GM23338 (cell line): ENCODE data around the gene PRDX3. TPM values are rescaled to one million over a fixed set of nuclear protein-coding genes. Genes with fewer than 3 reads are reported as not detected.

ENCODE experiments used
- ATAC-seq: fragments of 200-7000 bp; cut with Tn5 transposase; 3 replicates; pipeline ENCODE4 v1.9.1; 2020
- DNase-seq: peaks from one replicate; pipeline ENCODE4 v3.0.0-alpha.2; 2015; ENCODE audit warnings: low spot score
- H2AFZ ChIP-seq: fragments of 200-600 bp; sonication (generic); 2 replicates; pipeline ENCODE4 v1.8.0; 2016; ENCODE audit warnings: antibody characterized with exemption, mild to moderate bottlenecking, moderate library complexity
- H3F3A ChIP-seq: fragments of 200-600 bp; sonication (generic); replicated peaks from 2 replicates; pipeline ENCODE4 v1.8.0; 2017; ENCODE audit warnings: antibody characterized with exemption, mixed run types, low read depth
- H3K27ac ChIP-seq: fragments of 200-600 bp; sonication (generic); 2 replicates; pipeline ENCODE4 v1.6.1; 2016; ENCODE audit warnings: low read depth
- H3K27me3 ChIP-seq: fragments of 200-600 bp; sonication (generic); 2 replicates; pipeline ENCODE4 v1.8.0; 2016; ENCODE audit warnings: mild to moderate bottlenecking, mixed run types, moderate library complexity; ENCODE audit not compliant: insufficient read depth
- H3K36me3 ChIP-seq: fragments of 200-600 bp; sonication (generic); 2 replicates; pipeline ENCODE4 v1.8.0; 2016; ENCODE audit warnings: mild to moderate bottlenecking; ENCODE audit not compliant: insufficient read depth
- H3K4me1 ChIP-seq: fragments of 200-600 bp; sonication (generic); 2 replicates; pipeline ENCODE4 v1.8.0; 2016; ENCODE audit warnings: mild to moderate bottlenecking, moderate library complexity; ENCODE audit not compliant: insufficient read depth
- H3K4me2 ChIP-seq: fragments of 200-600 bp; sonication (generic); 2 replicates; pipeline ENCODE4 v1.7.1; 2017; ENCODE audit warnings: mixed run types
- H3K4me3 ChIP-seq: fragments of 200-600 bp; sonication (generic); 2 replicates; pipeline ENCODE4 v1.6.1; 2016; ENCODE audit warnings: mixed run types
- H3K79me2 ChIP-seq: fragments of 200-600 bp; sonication (generic); replicated peaks from 2 replicates; pipeline ENCODE4 v1.8.0; 2017; ENCODE audit warnings: mild to moderate bottlenecking; ENCODE audit not compliant: insufficient read depth
- H3K9me2 ChIP-seq: fragments of 200-600 bp; sonication (generic); 2 replicates; pipeline ENCODE4 v1.8.0; 2017; ENCODE audit not compliant: insufficient read depth
- H4K20me1 ChIP-seq: fragments of 200-600 bp; sonication (generic); replicated peaks from 2 replicates; pipeline ENCODE4 v1.8.0; 2017; ENCODE audit warnings: mild to moderate bottlenecking; ENCODE audit not compliant: insufficient read depth
- H3K27ac Mint-ChIP-seq: 2 replicates; pipeline ENCODE4 v1.8.0; 2020; ENCODE audit warnings: inconsistent platforms, mild to moderate bottlenecking, moderate library complexity, mixed read lengths
- H3K27me3 Mint-ChIP-seq: 3 replicates; pipeline ENCODE4 v1.8.0; 2022; ENCODE audit warnings: low read depth, mild to moderate bottlenecking, moderate library complexity, mixed read lengths, inconsistent platforms; ENCODE audit not compliant: insufficient read depth, poor library complexity
- H3K36me3 Mint-ChIP-seq: 3 replicates; pipeline ENCODE4 v1.8.0; 2021; ENCODE audit warnings: low read depth, mild to moderate bottlenecking, inconsistent platforms, moderate library complexity, mixed read lengths
- H3K4me1 Mint-ChIP-seq: 3 replicates; pipeline ENCODE4 v1.8.0; 2020; ENCODE audit warnings: mild to moderate bottlenecking, inconsistent platforms, mixed read lengths
- H3K4me3 Mint-ChIP-seq: 3 replicates; pipeline ENCODE4 v1.8.0; 2021; ENCODE audit warnings: moderate library complexity, mild to moderate bottlenecking, inconsistent platforms, mixed read lengths
- H3K9me3 Mint-ChIP-seq: 3 replicates; pipeline ENCODE4 v1.8.0; 2020; ENCODE audit warnings: moderate library complexity, mild to moderate bottlenecking, inconsistent platforms, mixed read lengths
- EZH2 ChIP-seq: fragments of 200-600 bp; sonication (generic); IDR thresholded peaks from one replicate; pipeline ENCODE4 v1.8.0; 2017; ENCODE audit warnings: antibody characterized with exemption, mild to moderate bottlenecking, low read depth; ENCODE audit not compliant: unreplicated experiment
- JUNB ChIP-seq: IDR thresholded peaks from one replicate; pipeline ENCODE4 v1.6.1; 2016; ENCODE audit warnings: antibody characterized with exemption; ENCODE audit not compliant: unreplicated experiment
- NANOG ChIP-seq: IDR thresholded peaks from 2 replicates; pipeline ENCODE4 v1.6.1; 2016; ENCODE audit warnings: antibody characterized with exemption, borderline replicate concordance
- POLR2AphosphoS5 ChIP-seq: IDR thresholded peaks from 2 replicates; pipeline ENCODE4 v1.6.1; 2016; ENCODE audit warnings: antibody characterized with exemption, low read depth
- STAT1 ChIP-seq: IDR thresholded peaks from one replicate; pipeline ENCODE4 v1.6.1; 2016; ENCODE audit warnings: antibody characterized with exemption; ENCODE audit not compliant: unreplicated experiment
- ZNF114 ChIP-seq: fragments of 250-450 bp; sonication (Bioruptor Pico); IDR thresholded peaks from 2 replicates; pipeline ENCODE4 v1.5.0; 2020; ENCODE audit warnings: mild to moderate bottlenecking, moderate library complexity
- ZNF331 ChIP-seq: fragments of 250-450 bp; sonication (Bioruptor Pico); IDR thresholded peaks from 2 replicates; pipeline ENCODE4 v1.5.0; 2020; ENCODE audit warnings: low read depth, mild to moderate bottlenecking, moderate library complexity
- polyA plus RNA-seq: library from polyadenylated mRNA; unstranded; fragments of >200 nt; fragmentation: Nextera tagmentation; extraction: Ambion mirVana; gene quantifications from 2 replicates; pipeline ENCODE4 v1.2.1, GENCODE V29; 2016
- total RNA-seq: library from RNA; depleted of rRNA; stranded (reverse); fragments of >200 nt; shearing (Covaris generic); gene quantifications from 2 replicates; pipeline ENCODE4 v1.2.3, GENCODE V29; 2014
- TF ChIP-seq, protein P1 (sequence below): IDR thresholded peaks from 2 replicates; pipeline ENCODE4 v1.6.1; 2016; ENCODE audit warnings: antibody characterized with exemption
- TF ChIP-seq, protein P2 (sequence below): fragments of 250-450 bp; sonication (Bioruptor Pico); IDR thresholded peaks from 2 replicates; pipeline ENCODE4 v1.5.0; 2020; ENCODE audit warnings: mild to moderate bottlenecking, moderate library complexity
- TF ChIP-seq, protein P3 (sequence below), 2 experiments: fragments of 200-600 bp in 1 of 2; sonication (generic) in 1 of 2; conservative IDR thresholded peaks; 2 replicates each; pipeline versions ENCODE4 v1.5.1 to v1.6.1; 2016 to 2017; ENCODE audit warnings: antibody characterized with exemption in 2 of 2, low read depth in 2 of 2, mild to moderate bottlenecking in 2 of 2, moderate library complexity in 1 of 2

The PRDX3 gene
- total and polyA plus RNA-seq, 2 experiments from 2014 or later = 275 to 285 TPM

DNA sequence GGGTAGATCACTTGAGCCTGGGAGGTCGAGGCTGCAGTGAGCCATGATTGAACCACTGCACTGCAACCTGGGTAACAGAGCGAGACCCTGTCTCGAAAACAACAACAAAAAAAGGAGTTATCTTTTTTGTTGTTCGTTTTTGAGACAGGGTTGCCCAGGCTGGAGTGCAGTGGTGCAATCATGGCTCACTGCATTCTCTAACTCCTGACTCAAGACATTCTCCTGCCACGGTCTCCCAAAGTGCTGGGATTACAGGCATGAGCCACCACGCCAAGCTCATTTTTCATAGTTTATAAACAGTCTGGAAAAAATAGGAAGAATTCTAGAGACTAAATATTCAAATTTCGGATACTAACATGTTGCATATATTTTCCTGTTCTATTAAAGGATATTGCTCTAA is 42.5 kb downstream of the PRDX3 start:
- no peak overlapping the region for H3K27ac ChIP-seq
- Mint-ChIP-seq H3K4me3 (no peak overlapping the region), H3K36me3 (peaks cover 45% of the 10 kb centered on the region), H3K9me3 (peaks cover 3% of the 10 kb centered on the region; the same call in 1 of the 3 replicates), H3K27ac (no peak overlapping the region), H3K4me1 (no peaks in the 10 kb centered on the region), H3K27me3 (peaks cover 1% of the 10 kb centered on the region)
- H3K4me2 ChIP-seq = no peak overlapping the region
- H2AFZ ChIP-seq = no peak overlapping the region
- H3K4me3 ChIP-seq = no peak overlapping the region
- no peaks in the 10 kb centered on the region for H3K79me2 ChIP-seq
- peaks cover 10% of the 10 kb centered on the region; the same call in 1 of the 2 replicates for H3K36me3 ChIP-seq
- TF ChIP-seq JUNB (no peak), STAT1 (no peak), POLR2AphosphoS5 (no peak)
- TF ChIP-seq, protein P1, sequence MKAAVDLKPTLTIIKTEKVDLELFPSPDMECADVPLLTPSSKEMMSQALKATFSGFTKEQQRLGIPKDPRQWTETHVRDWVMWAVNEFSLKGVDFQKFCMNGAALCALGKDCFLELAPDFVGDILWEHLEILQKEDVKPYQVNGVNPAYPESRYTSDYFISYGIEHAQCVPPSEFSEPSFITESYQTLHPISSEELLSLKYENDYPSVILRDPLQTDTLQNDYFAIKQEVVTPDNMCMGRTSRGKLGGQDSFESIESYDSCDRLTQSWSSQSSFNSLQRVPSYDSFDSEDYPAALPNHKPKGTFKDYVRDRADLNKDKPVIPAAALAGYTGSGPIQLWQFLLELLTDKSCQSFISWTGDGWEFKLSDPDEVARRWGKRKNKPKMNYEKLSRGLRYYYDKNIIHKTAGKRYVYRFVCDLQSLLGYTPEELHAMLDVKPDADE = no peak
- TF ChIP-seq, protein P2, sequence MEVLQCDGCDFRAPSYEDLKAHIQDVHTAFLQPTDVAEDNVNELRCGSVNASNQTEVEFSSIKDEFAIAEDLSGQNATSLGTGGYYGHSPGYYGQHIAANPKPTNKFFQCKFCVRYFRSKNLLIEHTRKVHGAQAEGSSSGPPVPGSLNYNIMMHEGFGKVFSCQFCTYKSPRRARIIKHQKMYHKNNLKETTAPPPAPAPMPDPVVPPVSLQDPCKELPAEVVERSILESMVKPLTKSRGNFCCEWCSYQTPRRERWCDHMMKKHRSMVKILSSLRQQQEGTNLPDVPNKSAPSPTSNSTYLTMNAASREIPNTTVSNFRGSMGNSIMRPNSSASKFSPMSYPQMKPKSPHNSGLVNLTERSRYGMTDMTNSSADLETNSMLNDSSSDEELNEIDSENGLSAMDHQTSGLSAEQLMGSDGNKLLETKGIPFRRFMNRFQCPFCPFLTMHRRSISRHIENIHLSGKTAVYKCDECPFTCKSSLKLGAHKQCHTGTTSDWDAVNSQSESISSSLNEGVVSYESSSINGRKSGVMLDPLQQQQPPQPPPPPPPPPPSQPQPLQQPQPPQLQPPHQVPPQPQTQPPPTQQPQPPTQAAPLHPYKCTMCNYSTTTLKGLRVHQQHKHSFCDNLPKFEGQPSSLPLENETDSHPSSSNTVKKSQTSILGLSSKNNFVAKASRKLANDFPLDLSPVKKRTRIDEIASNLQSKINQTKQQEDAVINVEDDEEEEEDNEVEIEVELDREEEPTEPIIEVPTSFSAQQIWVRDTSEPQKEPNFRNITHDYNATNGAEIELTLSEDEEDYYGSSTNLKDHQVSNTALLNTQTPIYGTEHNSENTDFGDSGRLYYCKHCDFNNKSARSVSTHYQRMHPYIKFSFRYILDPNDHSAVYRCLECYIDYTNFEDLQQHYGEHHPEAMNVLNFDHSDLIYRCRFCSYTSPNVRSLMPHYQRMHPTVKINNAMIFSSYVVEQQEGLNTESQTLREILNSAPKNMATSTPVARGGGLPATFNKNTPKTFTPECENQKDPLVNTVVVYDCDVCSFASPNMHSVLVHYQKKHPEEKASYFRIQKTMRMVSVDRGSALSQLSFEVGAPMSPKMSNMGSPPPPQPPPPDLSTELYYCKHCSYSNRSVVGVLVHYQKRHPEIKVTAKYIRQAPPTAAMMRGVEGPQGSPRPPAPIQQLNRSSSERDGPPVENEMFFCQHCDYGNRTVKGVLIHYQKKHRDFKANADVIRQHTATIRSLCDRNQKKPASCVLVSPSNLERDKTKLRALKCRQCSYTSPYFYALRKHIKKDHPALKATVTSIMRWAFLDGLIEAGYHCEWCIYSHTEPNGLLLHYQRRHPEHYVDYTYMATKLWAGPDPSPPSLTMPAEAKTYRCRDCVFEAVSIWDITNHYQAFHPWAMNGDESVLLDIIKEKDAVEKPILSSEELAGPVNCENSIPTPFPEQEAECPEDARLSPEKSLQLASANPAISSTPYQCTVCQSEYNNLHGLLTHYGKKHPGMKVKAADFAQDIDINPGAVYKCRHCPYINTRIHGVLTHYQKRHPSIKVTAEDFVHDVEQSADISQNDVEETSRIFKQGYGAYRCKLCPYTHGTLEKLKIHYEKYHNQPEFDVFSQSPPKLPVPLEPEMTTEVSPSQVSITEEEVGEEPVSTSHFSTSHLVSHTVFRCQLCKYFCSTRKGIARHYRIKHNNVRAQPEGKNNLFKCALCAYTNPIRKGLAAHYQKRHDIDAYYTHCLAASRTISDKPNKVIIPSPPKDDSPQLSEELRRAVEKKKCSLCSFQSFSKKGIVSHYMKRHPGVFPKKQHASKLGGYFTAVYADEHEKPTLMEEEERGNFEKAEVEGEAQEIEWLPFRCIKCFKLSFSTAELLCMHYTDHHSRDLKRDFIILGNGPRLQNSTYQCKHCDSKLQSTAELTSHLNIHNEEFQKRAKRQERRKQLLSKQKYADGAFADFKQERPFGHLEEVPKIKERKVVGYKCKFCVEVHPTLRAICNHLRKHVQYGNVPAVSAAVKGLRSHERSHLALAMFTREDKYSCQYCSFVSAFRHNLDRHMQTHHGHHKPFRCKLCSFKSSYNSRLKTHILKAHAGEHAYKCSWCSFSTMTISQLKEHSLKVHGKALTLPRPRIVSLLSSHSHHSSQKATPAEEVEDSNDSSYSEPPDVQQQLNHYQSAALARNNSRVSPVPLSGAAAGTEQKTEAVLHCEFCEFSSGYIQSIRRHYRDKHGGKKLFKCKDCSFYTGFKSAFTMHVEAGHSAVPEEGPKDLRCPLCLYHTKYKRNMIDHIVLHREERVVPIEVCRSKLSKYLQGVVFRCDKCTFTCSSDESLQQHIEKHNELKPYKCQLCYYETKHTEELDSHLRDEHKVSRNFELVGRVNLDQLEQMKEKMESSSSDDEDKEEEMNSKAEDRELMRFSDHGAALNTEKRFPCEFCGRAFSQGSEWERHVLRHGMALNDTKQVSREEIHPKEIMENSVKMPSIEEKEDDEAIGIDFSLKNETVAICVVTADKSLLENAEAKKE (CRISPR knock-in tag) = no peak
- no peaks in the 10 kb centered on the region; the same call in 1 of the 2 replicates for H4K20me1 ChIP-seq
- H3K4me1 ChIP-seq = no peaks in the 10 kb centered on the region
- no peaks in the 10 kb centered on the region for H3K9me2 ChIP-seq
- ATAC-seq = no peak
- DNase-seq = no peak
- H3K27me3 ChIP-seq = no peaks in the 10 kb centered on the region
- no peaks in the 10 kb centered on the region for H3F3A ChIP-seq

DNA sequence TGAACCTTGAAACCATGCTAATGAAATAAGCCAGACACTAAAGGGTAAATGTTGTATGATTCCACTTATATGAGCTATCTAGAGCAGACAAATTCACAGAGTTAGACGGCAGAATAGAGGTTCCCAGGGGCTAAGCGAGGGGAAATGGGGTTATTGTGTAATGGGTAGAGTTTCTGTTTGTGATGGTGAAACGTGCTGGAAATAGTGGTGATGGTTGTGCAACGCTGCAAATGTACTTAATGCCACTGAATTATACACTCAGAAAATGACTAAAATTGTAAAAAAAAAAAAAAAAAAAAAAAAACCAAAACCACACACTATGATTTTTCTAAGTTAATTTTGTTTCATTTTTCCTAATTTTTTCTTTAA is 43.1 kb downstream of the PRDX3 start:
- no peaks in the 10 kb centered on the region for H3K4me1 ChIP-seq

More for the DNA sequence above, 43.1 kb downstream of the PRDX3 start:
- Mint-ChIP-seq H3K27me3 (no peaks in the 10 kb centered on the region), H3K9me3 (peaks cover 3% of the 10 kb centered on the region; the same call in 1 of the 3 replicates), H3K4me3 (no peak overlapping the region), H3K36me3 (peaks cover 50% of the 10 kb centered on the region), H3K27ac (no peak overlapping the region), H3K4me1 (no peaks in the 10 kb centered on the region)
- Histone ChIP-seq H4K20me1 (no peaks in the 10 kb centered on the region; the same call in 1 of the 2 replicates), H3K79me2 (no peaks in the 10 kb centered on the region), H3K27ac (no peak overlapping the region), H3K27me3 (no peaks in the 10 kb centered on the region), H3F3A (no peaks in the 10 kb centered on the region), H2AFZ (no peak overlapping the region), H3K9me2 (no peaks in the 10 kb centered on the region), H3K4me2 (no peak overlapping the region), H3K36me3 (peaks cover 10% of the 10 kb centered on the region; the same call in 1 of the 2 replicates), H3K4me3 (no peak overlapping the region)
- no peak for DNase-seq
- TF ChIP-seq NANOG = no peak
- TF ChIP-seq ZNF331 (CRISPR knock-in tag) = no peak
- TF ChIP-seq POLR2AphosphoS5 = no peak
- no peak for TF ChIP-seq EZH2
- TF ChIP-seq, protein P3, sequence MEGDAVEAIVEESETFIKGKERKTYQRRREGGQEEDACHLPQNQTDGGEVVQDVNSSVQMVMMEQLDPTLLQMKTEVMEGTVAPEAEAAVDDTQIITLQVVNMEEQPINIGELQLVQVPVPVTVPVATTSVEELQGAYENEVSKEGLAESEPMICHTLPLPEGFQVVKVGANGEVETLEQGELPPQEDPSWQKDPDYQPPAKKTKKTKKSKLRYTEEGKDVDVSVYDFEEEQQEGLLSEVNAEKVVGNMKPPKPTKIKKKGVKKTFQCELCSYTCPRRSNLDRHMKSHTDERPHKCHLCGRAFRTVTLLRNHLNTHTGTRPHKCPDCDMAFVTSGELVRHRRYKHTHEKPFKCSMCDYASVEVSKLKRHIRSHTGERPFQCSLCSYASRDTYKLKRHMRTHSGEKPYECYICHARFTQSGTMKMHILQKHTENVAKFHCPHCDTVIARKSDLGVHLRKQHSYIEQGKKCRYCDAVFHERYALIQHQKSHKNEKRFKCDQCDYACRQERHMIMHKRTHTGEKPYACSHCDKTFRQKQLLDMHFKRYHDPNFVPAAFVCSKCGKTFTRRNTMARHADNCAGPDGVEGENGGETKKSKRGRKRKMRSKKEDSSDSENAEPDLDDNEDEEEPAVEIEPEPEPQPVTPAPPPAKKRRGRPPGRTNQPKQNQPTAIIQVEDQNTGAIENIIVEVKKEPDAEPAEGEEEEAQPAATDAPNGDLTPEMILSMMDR (conservative IDR thresholded peaks at IDR 0.05; ENCODE audit: low read depth in 2 of 2) = no peak
- TF ChIP-seq ZNF114 (CRISPR knock-in tag) = no peak
- no peak for ATAC-seq
